HCT116 (cell line): ENCODE results near the gene MAML2. TPM values are rescaled to one million over a fixed set of nuclear protein-coding genes. Genes with fewer than 3 reads are reported as not detected.

Source experiments
- ATAC-seq: fragments of 200-7000 bp; cut with Tn5 transposase; 2 replicates; pipeline ENCODE4 v1.9.1; 2020; ENCODE audit warnings: mild to moderate bottlenecking, moderate library complexity
- BruUV-seq: library from RNA; stranded (reverse); fragments of 400-500 nt; replicated peaks from 2 replicates; lab custom pipeline; 2021; lab: Mats Ljungman, UMichigan
- CTCF ChIA-PET: fragments of 300-600 bp; sonication (Branson Sonifier 250); formaldehyde crosslinking; loops from one replicate; lab custom pipeline; 2021; ENCODE audit warnings: antibody characterized with exemption; lab: Charles Lee
- POLR2A ChIA-PET: fragments of 300-600, 350-600 bp; sonication (Branson Sonifier 250); formaldehyde crosslinking; loops from one replicate; lab custom pipeline; 2021; ENCODE audit warnings: antibody characterized with exemption; lab: Charles Lee
- RAD21 ChIA-PET, 2 experiments: fragments of 300-600 bp; sonication (Branson Sonifier 250); formaldehyde crosslinking; loops; one replicate each; lab custom pipeline; 2023; ENCODE audit warnings: low total read pairs in 2 of 2; ENCODE audit not compliant: uncharacterized antibody in 2 of 2, unreplicated experiment in 2 of 2, low non-redundant PET in 1 of 2; lab: Charles Lee
- DNase-seq: peaks from one replicate; pipeline ENCODE4 v3.0.0-alpha.2; 2010; ENCODE audit warnings: low read depth, low spot score
- H2AFZ ChIP-seq: fragments of 200-600 bp; shearing (Covaris generic), sonication (generic); 2 replicates; pipeline ENCODE4 v1.6.1; 2017; ENCODE audit warnings: low read depth, mixed run types, mixed read lengths, antibody characterized with exemption, low read length; ENCODE audit not compliant: poor library complexity, severe bottlenecking
- H3K27ac ChIP-seq: 2 replicates; pipeline ENCODE4 v1.5.1; 2012; ENCODE audit warnings: low read depth, low read length
- H3K27me3 ChIP-seq: fragments of 200-600 bp; sonication (generic); 2 replicates; pipeline ENCODE4 v1.6.1; 2016; ENCODE audit warnings: mixed run types, low read length, mixed read lengths; ENCODE audit not compliant: insufficient read depth
- H3K36me3 ChIP-seq, 2 experiments: fragments of 200-500 bp in 1 of 2; fragments of 200-600 bp in 1 of 2; sonication (Bioruptor generic) in 1 of 2; sonication (generic) in 1 of 2; 2 replicates each; pipeline versions ENCODE4 v1.5.1 to v1.6.1; 2014 to 2016; ENCODE audit warnings: low read length in 2 of 2, inconsistent platforms in 1 of 2, mixed read lengths in 1 of 2, mixed run types in 1 of 2; ENCODE audit not compliant: insufficient read depth in 2 of 2, control insufficient read depth in 1 of 2
- H3K4me1 ChIP-seq, 2 experiments: fragments of 200-600 bp in 1 of 2; sonication (generic) in 1 of 2; 2 replicates each; pipeline versions ENCODE4 v1.5.1 to v1.6.1; 2012 to 2017; ENCODE audit warnings: low read length in 2 of 2, inconsistent platforms in 1 of 2, mild to moderate bottlenecking in 1 of 2, mixed read lengths in 1 of 2, mixed run types in 1 of 2, moderate library complexity in 1 of 2; ENCODE audit not compliant: insufficient read depth in 2 of 2, control insufficient read depth in 1 of 2
- H3K4me2 ChIP-seq: fragments of 200-600 bp; sonication (generic); 2 replicates; pipeline ENCODE4 v1.6.1; 2017; ENCODE audit warnings: mixed run types, low read length, mixed read lengths
- H3K4me3 ChIP-seq, 2 experiments: fragments of 200-600 bp in 1 of 2; sonication (generic) in 1 of 2; replicated peaks in 1 of 2; 2 replicates each; pipeline ENCODE4 v1.5.1; 2011 to 2016; ENCODE audit warnings: low read length in 2 of 2, control low read depth in 1 of 2, low read depth in 1 of 2, mild to moderate bottlenecking in 1 of 2, mixed read lengths in 1 of 2, mixed run types in 1 of 2
- H3K79me2 ChIP-seq: fragments of 200-600 bp; sonication (generic); 2 replicates; pipeline ENCODE4 v1.6.1; 2017; ENCODE audit warnings: mild to moderate bottlenecking, mixed run types, low read length, moderate library complexity, mixed read lengths; ENCODE audit not compliant: insufficient read depth
- H3K9ac ChIP-seq: fragments of 200-600 bp; sonication (generic); 2 replicates; pipeline ENCODE4 v1.6.1; 2016; ENCODE audit warnings: low read length, mixed read lengths
- H3K9me2 ChIP-seq: fragments of 200-600 bp; sonication (generic), shearing (Covaris generic); 2 replicates; pipeline ENCODE4 v1.6.1; 2017; ENCODE audit warnings: mixed run types, mild to moderate bottlenecking, moderate library complexity; ENCODE audit not compliant: insufficient read depth
- H3K9me3 ChIP-seq, 2 experiments: fragments of 200-500 bp in 1 of 2; fragments of 200-600 bp in 1 of 2; sonication (Bioruptor generic) in 1 of 2; sonication (generic) in 1 of 2; 2 replicates each; pipeline ENCODE4 v1.6.1; 2014 to 2017; ENCODE audit warnings: low read length in 2 of 2, mixed read lengths in 2 of 2, inconsistent platforms in 1 of 2, low read depth in 1 of 2, mild to moderate bottlenecking in 1 of 2, mixed run types in 1 of 2, moderate library complexity in 1 of 2; ENCODE audit not compliant: control insufficient read depth in 1 of 2, insufficient read depth in 1 of 2
- H4K20me1 ChIP-seq: fragments of 200-600 bp; sonication (generic), shearing (Covaris generic); 2 replicates; pipeline ENCODE4 v1.6.1; 2017; ENCODE audit warnings: mixed run types, mild to moderate bottlenecking, moderate library complexity; ENCODE audit not compliant: insufficient read depth
- CBX3 ChIP-seq: IDR thresholded peaks from 2 replicates; pipeline ENCODE4 v1.6.1; 2012; ENCODE audit warnings: low read depth
- CEBPB ChIP-seq: IDR thresholded peaks from 2 replicates; pipeline ENCODE4 v1.6.1; 2012; ENCODE audit warnings: low read depth
- ELF1 ChIP-seq: IDR thresholded peaks from 2 replicates; pipeline ENCODE4 v1.6.1; 2012; ENCODE audit warnings: low read depth, borderline replicate concordance
- FOSL1 ChIP-seq: IDR thresholded peaks from 2 replicates; pipeline ENCODE4 v1.6.1; 2012; ENCODE audit warnings: low read depth
- JUND ChIP-seq: IDR thresholded peaks from 2 replicates; pipeline ENCODE4 v1.6.1; 2012
- POLR2A ChIP-seq: IDR thresholded peaks from 2 replicates; pipeline ENCODE4 v1.7.0; 2011; ENCODE audit warnings: borderline replicate concordance; ENCODE audit not compliant: insufficient read depth, insufficient read length; ENCODE audit errors: extremely low read depth
- POLR2AphosphoS5 ChIP-seq: IDR thresholded peaks from 2 replicates; pipeline ENCODE4 v1.6.1; 2011; ENCODE audit warnings: mild to moderate bottlenecking, low read depth, low read length, moderate library complexity
- RAD21 ChIP-seq: IDR thresholded peaks from 2 replicates; pipeline ENCODE4 v1.6.1; 2012; ENCODE audit warnings: low read depth, mild to moderate bottlenecking
- SP1 ChIP-seq: IDR thresholded peaks from 2 replicates; pipeline ENCODE4 v1.6.1; 2012; ENCODE audit warnings: low read depth
- SRF ChIP-seq: IDR thresholded peaks from 2 replicates; pipeline ENCODE4 v1.6.1; 2012; ENCODE audit warnings: low read depth
- TCF7L2 ChIP-seq: IDR thresholded peaks from 2 replicates; pipeline ENCODE4 v1.7.0; 2011; ENCODE audit warnings: borderline replicate concordance, inconsistent platforms; ENCODE audit not compliant: insufficient read depth, insufficient read length; ENCODE audit errors: extremely low read depth
- intact Hi-C: fragments of 100-400 bp; cut with micrococcal nuclease; formaldehyde crosslinking; loops from 2 replicates; pipeline ENCODE4 v1.10.0; 2022
- total RNA-seq: library from RNA; stranded (reverse); gene quantifications from one replicate; pipeline ENCODE4 v1.2.1, GENCODE V29; 2021; ENCODE audit not compliant: unreplicated experiment

MAML2 gene
- total RNA-seq, 1 experiment from 2014 or later: 2.6 TPM

DNA sequence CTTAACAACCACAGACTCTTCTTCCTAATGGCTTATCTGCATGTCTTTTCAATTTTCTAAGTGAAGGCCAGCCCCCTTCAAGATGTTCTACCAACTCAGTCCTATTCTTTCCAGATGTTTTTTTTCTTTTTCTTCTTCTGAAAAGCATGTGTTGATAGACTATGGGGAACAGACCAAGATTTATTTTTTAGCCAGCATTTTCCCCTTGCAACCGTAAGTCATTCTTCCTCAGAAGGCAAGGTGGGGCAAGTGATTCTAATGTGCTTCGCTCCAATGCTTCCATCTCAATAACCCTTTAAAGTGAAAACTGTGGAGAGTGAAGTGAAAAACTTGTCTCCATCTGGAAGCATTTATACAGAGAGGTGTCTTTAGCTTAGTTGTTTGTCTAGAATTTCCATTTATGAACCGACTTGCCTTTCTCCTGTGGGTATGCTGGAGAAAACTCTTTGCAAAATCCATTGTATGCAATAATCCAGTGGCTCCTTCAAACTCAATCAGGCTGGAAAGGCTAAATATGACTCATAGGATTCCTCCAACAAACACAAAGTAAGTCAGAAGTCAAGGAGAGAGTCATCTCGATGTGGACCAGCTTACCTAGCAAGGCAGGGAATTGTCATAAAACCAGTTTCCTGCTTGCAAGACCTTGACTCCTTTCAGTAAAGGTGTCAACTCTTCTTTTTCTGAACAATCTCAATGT is 83.7 kb downstream of the MAML2 start:
- peaks cover 7 to 31% of the 10 kb centered on the region in 2 experiments; a peak in 3 of 4 replicates for H3K4me1 ChIP-seq
- no peaks in the 10 kb centered on the region for H4K20me1 ChIP-seq
- H3K9me2 ChIP-seq: no peaks in the 10 kb centered on the region
- H3K27me3 ChIP-seq: no peaks in the 10 kb centered on the region
- no peak overlapping the region; the same call in 1 of the 2 replicates for H3K9ac ChIP-seq
- no TSS peak for BruUV-seq
- TF ChIP-seq TCF7L2 (no peak), POLR2A (no peak), SP1 (peak; percentile 47; the same call in 1 of the 2 replicates), FOSL1 (peak; percentile 71), CEBPB (no peak), ELF1 (no peak), SRF (0 out of 2 replicates have a peak, but pooled peaks have one; percentile 15), POLR2AphosphoS5 (no peak), JUND (peak; percentile 62), RAD21 (0 out of 2 replicates have a peak, but pooled peaks have one; percentile 7), CBX3 (0 out of 2 replicates have a peak, but pooled peaks have one; percentile 24)
- ATAC-seq (peak; percentile 78), DNase-seq (no peak)
- H3K4me3 ChIP-seq: peak overlapping the region in 1 of 2 experiments; percentile 1; a peak in 1 of 4 replicates
- no peaks in the 10 kb centered on the region for H3K79me2 ChIP-seq
- H3K9me3 ChIP-seq: no peaks in the 10 kb centered on the region
- H2AFZ ChIP-seq: no peak overlapping the region
- RAD21 ChIA-PET: no interaction called here
- peak overlapping the region; percentile 53 for H3K4me2 ChIP-seq
- H3K36me3 ChIP-seq: no peaks in the 10 kb centered on the region
- intact Hi-C loops: no loop called here
- no peak overlapping the region for H3K27ac ChIP-seq
- CTCF ChIA-PET: interaction anchor here (0.6 kb wide), 1 partner anchor 84 kb away, joined by 3 read pairs; the partner anchor contains the start of gene MAML2
- POLR2A ChIA-PET: no interaction called here
